HG03469 (cell line): ENCODE results near the gene CYP4A22.
"Not testable (repeated sequence)": the region's sequence is repeated elsewhere in the genome, so short reads cannot be mapped to it uniquely, and the experiment has no call there.

Experiments used
- ATAC-seq: cut with Tn5 transposase; IDR thresholded peaks from one replicate; pipeline ENCODE4 v1.9.1; 2021; ENCODE audit warnings: mild to moderate bottlenecking, moderate library complexity, moderate number of reproducible peaks; ENCODE audit not compliant: unreplicated experiment

Gene CYP4A22

DNA sequence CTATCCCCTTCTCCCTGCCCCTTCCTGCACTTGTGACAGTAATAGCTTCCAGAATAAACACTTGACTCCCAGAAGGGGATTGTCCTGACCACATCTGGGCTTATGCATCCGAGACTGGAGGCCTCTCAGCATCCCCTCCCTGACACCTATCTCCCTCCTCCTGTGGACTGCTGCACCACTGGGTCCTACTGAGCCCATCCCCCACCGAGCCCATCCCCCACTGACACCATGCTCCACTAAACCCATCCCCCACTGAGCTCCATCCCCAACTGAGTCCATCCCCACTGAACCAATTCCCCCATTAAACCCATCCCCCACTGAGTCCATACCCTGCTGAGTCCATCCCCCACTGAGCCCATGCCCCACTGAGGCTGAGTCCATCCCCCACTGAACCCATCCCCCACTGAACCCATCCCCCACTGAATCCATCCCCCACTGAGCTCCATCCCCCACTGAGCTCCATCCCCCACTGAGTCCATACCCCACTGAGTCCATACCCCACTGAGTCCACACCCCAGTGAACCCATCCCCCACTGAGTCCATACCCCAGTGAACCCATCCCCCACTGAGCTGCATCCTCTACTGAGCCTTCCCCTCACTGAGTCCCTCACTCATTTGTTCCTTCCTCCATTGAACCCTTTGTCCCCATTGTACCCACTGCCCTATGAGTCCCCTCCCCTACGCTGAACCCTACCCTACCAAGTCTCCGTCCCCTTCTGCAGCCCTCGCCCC lies 47.0 kb downstream of the CYP4A22 start:
- no peak for ATAC-seq

DNA sequence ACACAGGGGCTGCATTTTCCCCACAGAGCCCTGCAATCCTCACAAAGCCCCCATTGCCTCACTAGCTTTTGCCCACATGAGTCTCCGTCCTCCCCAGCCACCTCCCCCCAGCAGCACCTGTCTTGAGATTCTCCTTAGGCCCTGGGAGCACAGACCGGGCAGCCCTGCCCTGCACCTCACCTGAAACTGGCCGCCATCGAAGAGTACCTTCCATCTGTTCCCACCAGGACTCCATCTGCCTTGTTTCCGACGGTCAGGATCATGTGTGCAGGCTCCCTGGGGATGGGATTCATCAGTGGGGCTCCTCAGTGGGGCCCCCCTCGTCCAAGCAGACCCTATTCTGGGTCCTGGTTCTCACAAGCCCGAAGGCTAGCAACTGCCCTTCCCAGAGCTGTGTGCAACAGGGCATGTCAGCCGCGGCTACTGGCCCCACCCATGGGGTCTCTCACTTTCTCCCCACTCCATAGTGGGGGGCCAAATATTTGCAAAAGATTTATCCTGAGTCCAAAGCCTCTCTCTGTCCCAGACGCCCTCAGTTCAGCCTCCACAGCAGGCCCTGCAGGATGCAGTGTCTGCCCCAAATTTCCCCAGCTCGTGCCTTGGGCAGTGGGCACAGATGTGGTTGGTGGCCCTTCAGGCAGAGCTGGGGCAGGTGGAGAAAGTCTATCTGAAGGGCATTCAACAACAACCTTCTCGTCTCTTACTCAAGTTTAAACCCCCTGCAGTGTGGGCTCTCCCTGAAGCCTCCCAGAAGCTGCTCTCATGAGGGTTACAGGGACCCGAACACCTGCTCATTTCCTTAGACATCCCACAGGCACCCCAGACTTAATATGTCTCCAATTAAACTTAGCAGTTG lies 47.8 kb downstream of the CYP4A22 start:
- no peak for ATAC-seq

DNA sequence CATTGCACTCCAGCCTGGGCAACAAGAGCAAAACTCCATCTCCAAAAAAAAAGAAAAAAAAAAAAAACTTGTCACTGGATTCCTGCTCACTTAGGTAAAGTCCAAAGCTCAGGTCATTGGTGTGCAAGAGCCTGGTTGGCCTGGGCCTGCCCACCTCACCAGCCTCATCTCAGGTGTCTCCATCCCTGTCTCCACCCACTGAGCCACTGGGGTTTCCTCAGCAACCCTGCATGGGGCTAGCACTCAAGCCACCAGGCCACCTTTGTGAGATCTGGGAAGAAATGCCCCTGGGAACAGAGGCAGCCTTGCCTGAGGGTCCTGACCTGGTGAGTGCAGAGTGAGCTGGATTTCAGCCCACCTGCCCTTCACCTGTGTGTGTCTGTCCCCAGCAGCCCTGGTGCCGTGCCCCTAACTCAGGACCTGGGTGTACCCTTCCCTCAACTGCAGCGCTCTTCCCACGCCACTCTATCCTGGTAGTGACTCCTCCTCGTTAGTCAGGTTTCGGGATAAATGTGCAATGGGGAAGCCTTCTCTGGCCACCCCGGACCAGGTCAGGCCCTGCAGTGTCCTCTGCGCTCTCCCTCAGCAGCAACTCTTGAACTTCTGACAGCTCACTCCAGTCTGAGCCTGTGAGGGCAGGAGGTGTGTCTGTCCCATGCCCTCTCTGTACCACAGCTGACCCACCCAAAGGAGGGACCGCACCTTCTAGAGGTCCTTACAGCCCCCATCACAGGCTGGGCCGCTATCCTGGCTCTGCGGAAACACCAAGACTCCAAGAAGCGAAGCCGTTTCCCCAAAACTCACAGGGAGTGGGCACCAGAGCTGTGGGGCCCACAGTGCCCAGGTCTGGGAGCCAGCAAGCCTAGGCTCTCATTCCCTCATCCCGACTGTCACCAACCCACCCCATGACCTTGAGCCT lies 49.3 kb downstream of the CYP4A22 start:
- no peak for ATAC-seq

DNA sequence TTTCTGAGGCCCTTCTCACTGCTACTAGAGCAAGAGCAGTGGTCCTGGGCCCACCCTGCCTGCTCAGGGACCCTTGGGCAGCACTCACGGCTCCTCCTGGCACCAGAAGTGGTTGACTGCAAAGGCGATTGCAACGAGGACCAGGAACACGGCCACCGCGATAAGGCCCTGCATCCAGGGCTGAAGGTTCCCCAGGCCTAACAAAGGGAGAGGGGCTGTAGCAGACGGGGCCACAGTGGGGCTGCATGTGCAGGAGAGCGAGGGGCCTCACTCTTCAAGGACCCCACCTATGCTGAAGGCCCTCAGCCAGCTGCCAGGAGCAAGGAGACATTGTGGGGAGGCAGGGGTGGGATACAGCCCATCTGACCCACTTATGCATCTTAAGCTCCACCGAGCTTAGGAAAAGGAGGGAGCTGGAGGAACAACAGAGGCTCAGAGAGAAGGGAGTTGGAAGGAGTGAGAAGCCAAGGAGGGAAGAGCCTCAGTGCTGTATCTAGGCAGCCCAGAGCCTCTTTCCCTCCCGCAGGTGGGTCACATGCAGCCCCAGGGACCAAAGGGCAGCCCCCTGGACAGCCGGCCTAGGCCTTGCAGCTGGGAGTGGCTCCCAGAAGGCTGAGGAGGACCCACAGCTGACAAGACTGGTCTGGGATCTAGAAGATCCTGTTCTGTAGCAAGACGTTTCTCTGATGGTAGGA lies 50.1 kb downstream of the CYP4A22 start:
- ATAC-seq: no peak

DNA sequence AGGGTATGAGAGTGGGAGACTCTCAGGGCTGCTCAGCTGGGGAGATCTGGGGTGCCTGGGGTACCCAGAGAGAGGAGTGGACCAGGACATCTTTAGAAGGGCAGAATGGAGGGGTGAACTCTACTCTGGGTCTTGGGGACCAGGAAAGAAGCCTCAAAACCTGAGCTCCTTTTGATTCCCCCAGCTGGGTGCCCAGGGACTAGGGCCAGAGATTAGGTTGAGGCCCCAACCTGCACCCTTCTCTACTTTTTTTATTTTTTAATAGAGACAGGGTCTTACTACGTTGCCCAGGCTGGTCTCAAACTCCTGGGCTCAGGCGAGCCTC lies 50.6 kb downstream of the CYP4A22 start:
- ATAC-seq: no peak

DNA sequence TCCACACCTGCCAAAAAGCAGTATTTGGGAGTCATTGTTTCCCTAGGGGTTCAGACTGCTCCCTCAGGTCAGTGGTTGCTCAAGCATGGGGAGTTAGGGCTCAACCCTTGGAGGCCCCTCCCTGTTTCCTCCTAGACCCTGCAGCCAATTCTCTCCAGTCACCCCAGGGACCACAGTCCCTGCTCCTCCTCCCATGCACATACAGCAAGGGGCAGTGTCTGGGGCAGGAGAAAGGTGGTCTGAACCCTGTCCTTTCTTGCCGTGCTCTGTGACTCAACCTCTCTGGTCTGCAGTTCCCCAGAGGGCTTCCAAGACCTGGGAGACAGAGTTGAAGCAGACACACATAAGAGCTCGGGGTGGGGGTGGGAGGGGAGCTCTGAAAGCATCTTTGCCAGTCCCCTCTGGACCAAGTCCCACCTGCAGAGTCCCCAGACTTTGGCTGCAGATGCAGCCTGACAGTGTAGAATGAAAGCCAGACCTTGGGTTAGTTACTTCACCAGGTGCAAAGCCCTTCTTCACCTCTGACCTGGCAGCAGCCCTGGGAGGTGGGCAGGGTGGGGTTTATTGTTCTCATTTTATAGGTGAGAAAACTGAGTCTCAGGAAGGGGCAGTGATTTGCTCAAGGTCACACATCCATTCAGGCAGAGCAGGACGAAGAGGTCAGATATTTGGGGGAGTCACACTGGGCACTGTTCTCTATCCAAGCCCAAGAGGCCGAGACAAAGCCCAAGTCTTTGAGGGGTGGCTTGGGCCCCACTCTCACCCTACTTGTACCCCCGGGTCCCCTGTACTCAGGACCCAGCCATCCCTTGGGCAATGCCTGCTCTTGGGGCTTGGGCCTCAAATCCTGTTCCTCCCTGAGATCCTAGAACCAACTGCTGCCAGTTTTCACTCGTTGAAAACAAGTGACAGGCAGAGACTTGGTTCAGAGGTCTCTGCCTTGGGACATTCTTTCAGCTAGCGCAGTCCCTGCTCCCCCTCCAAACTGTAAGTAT lies 51.8 kb downstream of the CYP4A22 start:
- no peak for ATAC-seq

DNA sequence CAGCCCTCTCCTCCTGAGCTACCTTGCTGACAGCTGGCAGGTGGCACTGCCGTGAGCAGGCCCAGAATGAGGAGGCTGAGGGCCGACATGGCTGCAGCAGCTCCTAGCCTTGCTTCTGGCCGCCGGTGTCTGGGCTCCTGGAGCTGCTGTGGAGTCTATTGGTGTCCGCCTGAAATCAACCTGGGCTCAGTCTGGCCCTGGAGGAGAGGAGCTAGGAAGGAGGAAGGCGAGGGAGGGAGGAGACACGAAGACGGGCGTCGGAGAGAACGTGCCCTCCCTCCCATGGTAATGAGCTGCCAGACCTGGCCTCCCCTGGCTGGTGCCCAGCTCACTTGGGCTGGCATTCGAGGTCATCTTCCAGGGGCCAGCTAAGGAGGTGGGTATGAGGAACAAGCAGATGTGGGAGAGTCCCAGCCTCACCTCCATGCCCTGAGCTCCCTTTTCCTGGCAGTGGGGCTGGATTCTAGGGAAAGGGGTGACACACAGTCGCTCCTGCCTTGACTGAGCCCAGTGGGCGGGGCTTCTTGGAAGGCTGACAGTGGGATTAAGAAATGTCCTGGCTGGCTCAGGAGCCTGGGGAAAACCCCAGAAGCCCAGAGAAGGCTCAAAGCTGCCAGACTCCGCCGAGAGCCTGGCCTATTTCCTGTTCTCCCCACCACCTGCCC lies 52.7 kb downstream of the CYP4A22 start, which contains the start of gene PDZK1IP1:
Gene PDZK1IP1, minus strand, starts transcription at position 193 of the 665 bp plus-strand sequence. Its CDS starts 104 bp downstream, at position 89.
- ATAC-seq: no peak

DNA sequence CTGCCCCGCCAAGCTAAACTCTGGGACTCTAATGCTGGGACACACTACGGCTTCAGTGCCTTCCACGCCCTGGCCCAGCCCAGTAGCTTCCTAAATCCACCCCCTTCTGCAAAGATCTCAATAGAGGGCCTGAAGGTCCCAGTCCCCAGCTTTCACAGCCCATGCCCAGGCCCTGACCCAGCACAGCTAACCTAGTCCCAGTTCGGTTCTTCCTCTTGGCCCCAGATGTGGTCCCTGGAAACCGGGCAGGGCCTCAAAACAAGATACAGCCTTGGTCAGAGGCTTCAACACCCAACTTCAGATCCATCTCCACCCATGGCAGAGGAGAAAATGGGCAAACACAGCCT lies 53.2 kb downstream of the CYP4A22 start:
- no peak for ATAC-seq

DNA sequence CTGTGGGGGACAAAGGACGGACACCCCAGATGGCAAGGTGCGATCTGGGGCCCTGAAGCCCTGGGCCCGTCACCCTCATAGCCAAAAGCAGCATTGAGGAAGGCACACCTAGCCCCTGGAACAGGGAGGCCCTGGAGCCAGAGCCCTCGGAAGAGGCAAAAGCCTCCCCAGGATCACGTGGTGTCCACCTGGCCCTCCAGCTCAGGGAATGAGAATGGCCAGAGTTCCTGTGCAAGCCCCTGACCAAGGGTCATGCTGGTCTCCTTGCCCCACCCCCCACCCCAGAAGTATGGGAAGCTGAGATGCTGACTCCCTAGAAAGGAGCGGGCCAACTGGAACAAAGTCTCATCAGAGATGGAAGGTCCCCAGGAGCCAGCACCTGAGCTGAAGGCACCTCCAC lies 53.6 kb downstream of the CYP4A22 start:
- ATAC-seq: no peak

DNA sequence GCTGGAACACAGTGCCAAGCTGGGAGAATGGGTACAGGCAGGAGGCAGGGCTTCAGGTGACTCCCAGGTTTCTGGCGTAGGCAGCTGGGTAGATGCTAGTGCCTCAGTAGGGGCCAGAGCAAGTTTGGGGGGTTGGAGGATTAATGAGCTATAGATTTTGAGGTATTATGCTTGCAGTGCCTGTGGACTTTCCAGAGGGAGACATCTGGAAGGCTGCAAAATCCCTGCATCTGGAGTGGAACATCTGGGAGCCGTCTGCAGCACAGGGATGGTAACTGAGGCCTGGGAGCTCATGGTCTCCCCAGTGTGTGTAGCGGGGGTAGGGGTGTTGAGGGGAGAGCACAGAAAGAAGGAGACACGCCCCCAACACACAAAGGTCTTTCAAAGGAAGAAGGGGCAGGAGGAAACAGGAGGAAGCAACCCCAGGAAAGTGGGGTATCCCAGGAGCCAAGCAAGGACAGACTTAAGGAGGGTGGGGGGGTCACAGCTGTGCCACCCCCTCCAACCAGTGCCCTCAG lies 54.8 kb downstream of the CYP4A22 start:
- ATAC-seq: no peak

DNA sequence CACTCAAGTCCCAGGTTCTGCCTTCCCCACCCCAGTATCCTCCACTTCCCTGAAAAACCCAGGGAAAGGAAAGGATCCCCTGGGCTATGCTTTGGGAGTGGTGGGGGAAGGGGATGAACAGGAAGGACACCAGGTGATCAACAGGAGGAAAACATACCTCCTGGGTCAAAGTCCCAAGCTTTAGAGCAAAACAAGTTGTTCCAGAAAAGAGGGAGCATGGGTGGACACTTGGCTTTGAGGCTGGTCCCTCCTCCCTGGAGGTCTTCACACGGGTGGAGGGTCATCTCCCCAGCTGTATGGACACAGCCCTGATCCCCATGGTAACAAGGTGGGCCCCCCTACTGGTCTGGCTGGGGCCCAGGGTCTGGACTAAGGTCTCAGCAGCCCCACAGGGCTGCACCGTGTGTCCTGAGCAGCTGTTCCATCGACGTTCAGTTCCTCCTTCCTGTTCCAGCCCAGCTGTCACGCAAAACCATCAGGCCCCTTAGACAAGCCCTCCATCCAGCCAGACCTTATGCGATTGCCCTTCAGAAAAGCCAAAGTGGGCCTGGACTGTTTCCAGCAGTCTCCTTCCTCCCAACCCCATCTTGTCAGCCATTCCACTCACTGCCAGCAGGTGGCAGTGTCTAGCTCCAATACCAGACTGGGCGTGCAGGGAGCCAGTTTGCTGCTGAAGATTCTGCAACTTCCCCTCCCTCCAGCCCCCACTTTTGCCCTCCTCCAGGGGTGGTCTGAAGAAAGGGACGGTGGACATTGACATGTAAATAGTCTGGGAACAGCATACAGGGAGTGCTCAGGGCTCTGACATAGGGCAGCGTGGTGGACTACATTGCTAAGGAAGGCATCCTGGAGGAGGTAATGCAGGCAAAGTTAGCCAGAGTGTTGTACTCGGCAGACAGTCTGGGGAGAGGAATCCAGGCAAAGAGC lies 55.5 kb downstream of the CYP4A22 start:
- no peak for ATAC-seq

DNA sequence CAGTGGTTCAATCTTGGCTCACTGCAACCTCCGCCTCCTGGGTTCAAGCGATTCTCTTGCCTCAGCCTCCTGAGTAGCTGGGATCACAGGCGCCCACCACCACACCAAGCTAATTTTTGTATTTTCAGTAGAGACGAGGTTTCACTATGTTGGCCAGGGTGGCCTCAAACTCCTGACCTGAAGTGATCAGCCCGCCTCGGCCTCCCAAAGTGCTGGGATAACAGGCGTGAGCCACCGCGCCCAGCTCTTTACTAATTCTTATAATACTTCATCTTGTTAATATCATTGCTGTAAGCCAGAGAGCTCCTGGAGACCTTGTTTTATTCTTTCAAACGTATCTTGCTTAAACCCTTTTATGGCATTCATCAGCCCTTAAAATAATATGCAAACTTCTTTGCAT lies 56.3 kb downstream of the CYP4A22 start:
- not testable (repeated sequence) for ATAC-seq

DNA sequence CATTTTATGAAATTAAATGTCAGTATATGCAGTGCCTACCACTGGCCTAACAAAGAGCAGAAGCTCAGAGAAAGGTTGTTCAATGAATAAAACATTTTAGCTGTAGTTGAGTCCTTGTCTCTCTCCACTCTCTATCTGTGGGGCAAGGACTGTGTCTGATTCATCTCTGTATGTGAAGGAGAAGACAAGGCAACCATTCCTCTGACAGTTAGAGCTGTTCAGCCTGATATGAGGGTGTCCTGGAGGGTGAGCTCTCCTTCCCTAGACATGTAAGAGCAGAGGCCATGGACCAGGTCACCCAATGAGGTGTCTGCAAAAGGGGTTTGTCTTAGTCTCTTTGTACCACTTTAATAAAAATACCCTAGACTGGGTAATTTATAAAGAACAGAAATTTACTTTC lies 57.1 kb downstream of the CYP4A22 start:
- no peak for ATAC-seq

DNA sequence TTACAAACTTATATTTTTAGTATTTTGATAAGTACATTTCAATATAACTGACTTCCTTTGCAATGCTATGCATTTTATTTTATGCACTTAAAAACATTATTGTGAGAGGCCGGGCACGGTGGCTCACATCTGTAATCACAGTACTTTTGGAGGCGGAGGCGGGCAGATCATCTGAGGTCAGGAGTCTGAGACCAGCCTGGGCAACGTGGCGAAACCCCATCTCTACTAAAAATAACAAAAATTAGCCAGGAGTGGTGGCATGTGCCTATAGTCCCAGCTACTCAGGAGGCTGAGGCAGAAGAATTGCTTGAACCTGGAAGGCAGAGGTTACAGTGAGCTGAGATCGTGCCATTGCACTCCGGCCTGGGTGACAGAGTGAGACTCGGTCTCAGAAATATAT lies 58.7 kb downstream of the CYP4A22 start:
- ATAC-seq: not testable (repeated sequence)

DNA sequence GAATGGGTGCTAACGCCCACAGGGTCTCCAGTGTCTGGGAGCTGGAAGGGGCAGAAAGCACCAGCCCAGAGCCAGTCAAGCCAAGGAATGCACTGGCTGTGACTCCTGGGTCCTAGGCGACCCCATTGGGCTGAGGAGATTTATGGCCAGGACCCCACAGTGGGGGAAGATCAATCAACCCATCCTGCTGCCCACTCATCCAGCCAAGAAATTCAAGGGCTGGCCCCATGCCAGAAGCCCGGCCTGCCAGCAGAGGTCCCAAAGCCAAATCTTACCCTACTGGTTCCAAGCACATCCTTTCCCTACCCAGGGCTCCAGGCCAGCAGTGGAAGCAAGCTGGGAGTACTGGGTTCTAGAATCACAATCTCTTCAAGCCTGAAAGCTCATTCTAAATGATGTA lies 59.4 kb downstream of the CYP4A22 start:
- no peak for ATAC-seq

DNA sequence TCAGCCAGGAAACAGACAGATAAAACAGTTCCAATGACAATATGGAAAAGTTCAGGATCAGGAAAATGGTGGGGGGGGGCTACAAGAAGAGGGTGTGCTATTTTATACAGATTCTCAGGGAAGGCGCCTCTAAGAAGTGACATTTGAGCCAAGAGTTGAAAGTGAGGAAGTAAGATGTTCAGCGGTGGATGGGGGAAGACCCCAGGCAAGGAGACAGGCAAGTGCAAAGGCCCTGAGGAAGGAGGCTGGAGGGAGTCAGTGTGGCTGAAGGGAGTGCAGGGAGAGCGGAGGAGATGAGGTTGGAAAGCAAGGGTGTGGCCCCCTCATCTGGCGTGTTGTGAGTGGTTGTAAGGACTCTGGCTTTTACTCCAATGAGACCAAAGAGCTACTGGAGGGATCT lies 61.0 kb downstream of the CYP4A22 start:
- no peak for ATAC-seq
